ENCODE measurements around the gene GALNT13.

DNA sequence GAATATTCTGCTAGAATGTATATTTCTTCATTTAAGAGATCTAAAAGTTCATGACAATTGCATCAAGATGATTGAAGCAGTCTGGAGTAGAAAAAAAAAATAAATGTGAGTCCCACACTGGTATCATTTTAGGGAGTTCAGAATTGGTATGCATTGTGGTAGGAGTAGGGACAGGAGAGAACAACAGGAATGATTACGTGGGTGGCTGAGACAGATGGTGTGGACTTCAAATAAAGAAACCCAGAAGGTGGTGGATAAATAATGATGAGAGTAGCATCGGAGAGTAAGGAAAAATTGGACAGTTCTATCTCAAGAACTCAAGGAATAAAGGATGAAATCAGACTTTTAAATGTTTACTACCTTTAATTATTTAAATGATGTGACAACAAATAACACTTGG is 289.6 kb downstream of the GALNT13 start:
- TF ChIP-seq TAF1 (IDR thresholded peaks at IDR 0.05; ENCODE audit: borderline replicate concordance, insufficient read depth, low read length) (no peak), POLR2AphosphoS5 (IDR thresholded peaks at IDR 0.05; ENCODE audit: low read depth, low read length) (no peak), SIN3A (IDR thresholded peaks at IDR 0.05; ENCODE audit: borderline replicate concordance, insufficient read depth, low read length) (no peak)
- TF ChIP-seq, protein P1, sequence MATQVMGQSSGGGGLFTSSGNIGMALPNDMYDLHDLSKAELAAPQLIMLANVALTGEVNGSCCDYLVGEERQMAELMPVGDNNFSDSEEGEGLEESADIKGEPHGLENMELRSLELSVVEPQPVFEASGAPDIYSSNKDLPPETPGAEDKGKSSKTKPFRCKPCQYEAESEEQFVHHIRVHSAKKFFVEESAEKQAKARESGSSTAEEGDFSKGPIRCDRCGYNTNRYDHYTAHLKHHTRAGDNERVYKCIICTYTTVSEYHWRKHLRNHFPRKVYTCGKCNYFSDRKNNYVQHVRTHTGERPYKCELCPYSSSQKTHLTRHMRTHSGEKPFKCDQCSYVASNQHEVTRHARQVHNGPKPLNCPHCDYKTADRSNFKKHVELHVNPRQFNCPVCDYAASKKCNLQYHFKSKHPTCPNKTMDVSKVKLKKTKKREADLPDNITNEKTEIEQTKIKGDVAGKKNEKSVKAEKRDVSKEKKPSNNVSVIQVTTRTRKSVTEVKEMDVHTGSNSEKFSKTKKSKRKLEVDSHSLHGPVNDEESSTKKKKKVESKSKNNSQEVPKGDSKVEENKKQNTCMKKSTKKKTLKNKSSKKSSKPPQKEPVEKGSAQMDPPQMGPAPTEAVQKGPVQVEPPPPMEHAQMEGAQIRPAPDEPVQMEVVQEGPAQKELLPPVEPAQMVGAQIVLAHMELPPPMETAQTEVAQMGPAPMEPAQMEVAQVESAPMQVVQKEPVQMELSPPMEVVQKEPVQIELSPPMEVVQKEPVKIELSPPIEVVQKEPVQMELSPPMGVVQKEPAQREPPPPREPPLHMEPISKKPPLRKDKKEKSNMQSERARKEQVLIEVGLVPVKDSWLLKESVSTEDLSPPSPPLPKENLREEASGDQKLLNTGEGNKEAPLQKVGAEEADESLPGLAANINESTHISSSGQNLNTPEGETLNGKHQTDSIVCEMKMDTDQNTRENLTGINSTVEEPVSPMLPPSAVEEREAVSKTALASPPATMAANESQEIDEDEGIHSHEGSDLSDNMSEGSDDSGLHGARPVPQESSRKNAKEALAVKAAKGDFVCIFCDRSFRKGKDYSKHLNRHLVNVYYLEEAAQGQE (IDR thresholded peaks at IDR 0.05; ENCODE audit: insufficient read depth in 1 of 2, low read depth in 2 of 2, low read length in 2 of 2): no peak

All from PFSK-1 (cell line).